PC-3 (cell line): ENCODE data around the gene NOL11. TPM values are rescaled to one million over a fixed set of nuclear protein-coding genes. Genes with fewer than 3 reads are reported as not detected.

ENCODE experiments used
- ATAC-seq: fragments of 200-7000 bp; cut with Tn5 transposase; 2 replicates; pipeline ENCODE4 v1.9.1; 2020; ENCODE audit warnings: mild to moderate bottlenecking, moderate library complexity
- BruUV-seq: library from RNA; stranded (reverse); fragments of 400-500 nt; replicated peaks from 2 replicates; lab custom pipeline; 2021; lab: Mats Ljungman, UMichigan
- CTCF ChIA-PET: fragments of 300-600 bp; sonication (Branson Sonifier 250); formaldehyde crosslinking; loops from one replicate; lab custom pipeline; 2022; ENCODE audit warnings: antibody characterized with exemption; lab: Charles Lee
- POLR2A ChIA-PET: fragments of 300-600 bp; sonication (Branson Sonifier 250); formaldehyde crosslinking; loops from one replicate; lab custom pipeline; 2022; ENCODE audit warnings: antibody characterized with exemption; ENCODE audit not compliant: unreplicated experiment; lab: Charles Lee
- DNase-seq: peaks from one replicate; pipeline ENCODE4 v3.0.0-alpha.2; 2015
- H2AFZ ChIP-seq: fragments of 300-600 bp; sonication (generic); 2 replicates; pipeline ENCODE4 v1.6.0; 2016; ENCODE audit warnings: antibody characterized with exemption, low read length
- H3F3A ChIP-seq: fragments of 300-600 bp; sonication (generic); one replicate; pipeline ENCODE4 v1.6.0; 2017; ENCODE audit warnings: antibody characterized with exemption, low read length, control low read depth, mild to moderate bottlenecking; ENCODE audit not compliant: unreplicated experiment
- H3K27ac ChIP-seq: fragments of 300-600 bp; sonication (generic); 2 replicates; pipeline ENCODE4 v1.5.1; 2016; ENCODE audit warnings: mild to moderate bottlenecking, low read length
- H3K27me3 ChIP-seq: fragments of 300-600 bp; sonication (generic); 2 replicates; pipeline ENCODE4 v1.6.1; 2016; ENCODE audit warnings: low read length, mixed read lengths
- H3K36me3 ChIP-seq: fragments of 300-600 bp; sonication (generic); 2 replicates; pipeline ENCODE4 v1.6.1; 2016; ENCODE audit warnings: low read depth, mixed run types, low read length, mixed read lengths
- H3K4me1 ChIP-seq: fragments of 300-600 bp; sonication (generic); 2 replicates; pipeline ENCODE4 v1.5.1; 2016; ENCODE audit warnings: low read length; ENCODE audit not compliant: insufficient read depth
- H3K4me2 ChIP-seq: fragments of 300-600 bp; sonication (generic); 2 replicates; pipeline ENCODE4 v1.6.0; 2016; ENCODE audit warnings: low read length
- H3K4me3 ChIP-seq: fragments of 300-600 bp; sonication (generic); 2 replicates; pipeline ENCODE4 v1.5.1; 2016; ENCODE audit warnings: mild to moderate bottlenecking, low read length, mixed read lengths
- H3K79me2 ChIP-seq: fragments of 300-600 bp; sonication (generic); 2 replicates; pipeline ENCODE4 v1.6.1; 2017; ENCODE audit warnings: low read length, mixed read lengths
- H3K9ac ChIP-seq: fragments of 300-600 bp; sonication (generic); 2 replicates; pipeline ENCODE4 v1.6.0; 2016; ENCODE audit warnings: mild to moderate bottlenecking, low read length
- H3K9me2 ChIP-seq: fragments of 300-600 bp; sonication (generic); replicated peaks from 2 replicates; pipeline ENCODE4 v1.6.1; 2016; ENCODE audit warnings: mixed run types, low read length, mixed read lengths
- H3K9me3 ChIP-seq: fragments of 300-600 bp; sonication (generic); 2 replicates; pipeline ENCODE4 v1.6.1; 2016; ENCODE audit warnings: low read length, mixed read lengths
- H4K20me1 ChIP-seq: fragments of 300-600 bp; sonication (generic); 2 replicates; pipeline ENCODE4 v1.6.1; 2016; ENCODE audit warnings: low read length, mixed read lengths
- EZH2 ChIP-seq: fragments of 300-600 bp; sonication (generic); IDR thresholded peaks from one replicate; pipeline ENCODE4 v1.6.1; 2017; ENCODE audit warnings: antibody characterized with exemption, mild to moderate bottlenecking, low read length; ENCODE audit not compliant: unreplicated experiment
- EZH2phosphoT487 ChIP-seq: fragments of 300-600 bp; sonication (generic); IDR thresholded peaks from 2 replicates; pipeline ENCODE4 v1.6.1; 2018; ENCODE audit warnings: mild to moderate bottlenecking, antibody characterized with exemption, low read length, borderline replicate concordance
- intact Hi-C: fragments of 100-400 bp; cut with micrococcal nuclease; formaldehyde crosslinking; loops from 2 replicates; pipeline ENCODE4 v1.9.0; 2023
- total RNA-seq: library from RNA; depleted of rRNA; stranded (reverse); fragments of >200 nt; gene quantifications from 2 replicates; pipeline ENCODE4 v1.2.3, GENCODE V29; 2014
- TF ChIP-seq, protein P1 (sequence below): fragments of 300-600 bp; sonication (generic); conservative IDR thresholded peaks from 2 replicates; pipeline ENCODE4 v1.5.1; 2017; ENCODE audit warnings: antibody characterized with exemption, low read depth, mild to moderate bottlenecking, low read length

Gene NOL11
- total RNA-seq, 1 experiment from 2014 or later = 80.5 TPM

GRCh38 chr17:67717192-67717623 lies 528 bp upstream of the NOL11 start:
- CTCF ChIA-PET = no interaction called here
- H3K4me1 ChIP-seq = peaks cover 22% of the 10 kb centered on the region
- H3K9me2 ChIP-seq = no peaks in the 10 kb centered on the region
- no peak for ATAC-seq
- TF ChIP-seq EZH2phosphoT487 (no peak), EZH2 (no peak)
- TF ChIP-seq, protein P1, sequence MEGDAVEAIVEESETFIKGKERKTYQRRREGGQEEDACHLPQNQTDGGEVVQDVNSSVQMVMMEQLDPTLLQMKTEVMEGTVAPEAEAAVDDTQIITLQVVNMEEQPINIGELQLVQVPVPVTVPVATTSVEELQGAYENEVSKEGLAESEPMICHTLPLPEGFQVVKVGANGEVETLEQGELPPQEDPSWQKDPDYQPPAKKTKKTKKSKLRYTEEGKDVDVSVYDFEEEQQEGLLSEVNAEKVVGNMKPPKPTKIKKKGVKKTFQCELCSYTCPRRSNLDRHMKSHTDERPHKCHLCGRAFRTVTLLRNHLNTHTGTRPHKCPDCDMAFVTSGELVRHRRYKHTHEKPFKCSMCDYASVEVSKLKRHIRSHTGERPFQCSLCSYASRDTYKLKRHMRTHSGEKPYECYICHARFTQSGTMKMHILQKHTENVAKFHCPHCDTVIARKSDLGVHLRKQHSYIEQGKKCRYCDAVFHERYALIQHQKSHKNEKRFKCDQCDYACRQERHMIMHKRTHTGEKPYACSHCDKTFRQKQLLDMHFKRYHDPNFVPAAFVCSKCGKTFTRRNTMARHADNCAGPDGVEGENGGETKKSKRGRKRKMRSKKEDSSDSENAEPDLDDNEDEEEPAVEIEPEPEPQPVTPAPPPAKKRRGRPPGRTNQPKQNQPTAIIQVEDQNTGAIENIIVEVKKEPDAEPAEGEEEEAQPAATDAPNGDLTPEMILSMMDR = no peak
- H4K20me1 ChIP-seq = peaks cover 20% of the 10 kb centered on the region
- H3K4me3 ChIP-seq = peak overlapping the region; percentile 93
- H3K9me3 ChIP-seq = no peaks in the 10 kb centered on the region
- peak overlapping the region; percentile 62 for H3K27ac ChIP-seq
- no peak for DNase-seq
- peak overlapping the region; percentile 99 for H3K9ac ChIP-seq
- H3K27me3 ChIP-seq = no peaks in the 10 kb centered on the region
- intact Hi-C loops = loop anchor here (1.0 to 5.0 kb wide), 2 partner anchors 62 to 105 kb away; no protein-coding TSS in a partner anchor
- POLR2A ChIA-PET = interaction anchor here (0.6 kb wide), 1 partner anchor 18 kb away, joined by 3 read pairs; no protein-coding TSS in a partner anchor
- peak overlapping the region; percentile 69 for H2AFZ ChIP-seq
- H3K79me2 ChIP-seq = peaks cover 51% of the 10 kb centered on the region
- no peaks in the 10 kb centered on the region for H3F3A ChIP-seq
- TSS peak; percentile 97 for BruUV-seq
- peaks cover 23% of the 10 kb centered on the region for H3K36me3 ChIP-seq
- peak overlapping the region; percentile 91 for H3K4me2 ChIP-seq

- no peaks in the 10 kb centered on the region for H3K9me2 ChIP-seq
- H3K4me2 ChIP-seq = peak overlapping the region; percentile 97
- ChIA-PET POLR2A (interaction anchor here (0.5 kb wide), 1 partner anchor 100 kb away, joined by 20 read pairs; no protein-coding TSS in a partner anchor), CTCF (interaction anchor here (1.0 kb wide), 1 partner anchor 358 kb away, joined by 4 read pairs; no protein-coding TSS in a partner anchor)
- ATAC-seq (peak; percentile 55), DNase-seq (peak; percentile 64)
- intact Hi-C loops = loop anchor here (5.0 kb wide), 1 partner anchor 104 kb away; no protein-coding TSS in a partner anchor
- no peaks in the 10 kb centered on the region for H3K27me3 ChIP-seq
- BruUV-seq = no TSS peak
- peak overlapping the region; percentile 93 for H3K4me3 ChIP-seq
- peaks cover 20% of the 10 kb centered on the region for H4K20me1 ChIP-seq
- peak overlapping the region; percentile 79 for H3K27ac ChIP-seq
- H2AFZ ChIP-seq = peak overlapping the region; percentile 87
- peak overlapping the region; percentile 99 for H3K9ac ChIP-seq
- H3K4me1 ChIP-seq = peaks cover 22% of the 10 kb centered on the region
- no peaks in the 10 kb centered on the region for H3F3A ChIP-seq
- peaks cover 30% of the 10 kb centered on the region for H3K36me3 ChIP-seq
- TF ChIP-seq EZH2phosphoT487 (no peak), EZH2 (no peak)
- TF ChIP-seq, protein P1 = no peak
- H3K79me2 ChIP-seq = peaks cover 53% of the 10 kb centered on the region
- H3K9me3 ChIP-seq = no peaks in the 10 kb centered on the region
Observed at GRCh38 chr17:67718325-67718941, 697 bp downstream of the NOL11 start.

GRCh38 chr17:67725373-67725791 lies 7.6 kb downstream of the NOL11 start:
- ChIA-PET POLR2A (no interaction called here), CTCF (no interaction called here)
- Histone ChIP-seq H3K9ac (no peak overlapping the region), H3K9me3 (no peaks in the 10 kb centered on the region), H3K9me2 (no peaks in the 10 kb centered on the region), H3K36me3 (peaks cover 83% of the 10 kb centered on the region), H3K4me1 (peaks cover 3% of the 10 kb centered on the region; the same call in 1 of the 2 replicates), H2AFZ (no peak overlapping the region), H3K79me2 (peaks cover 24% of the 10 kb centered on the region; the same call in 1 of the 2 replicates), H3K27me3 (no peaks in the 10 kb centered on the region), H3K4me2 (no peak overlapping the region), H3K27ac (no peak overlapping the region), H3K4me3 (no peak overlapping the region), H4K20me1 (peaks cover 4% of the 10 kb centered on the region; the same call in 1 of the 2 replicates), H3F3A (no peaks in the 10 kb centered on the region)
- TF ChIP-seq EZH2phosphoT487 = no peak
- no peak for TF ChIP-seq EZH2
- TF ChIP-seq, protein P1 = no peak
- no peak for ATAC-seq
- DNase-seq = no peak
- no TSS peak for BruUV-seq
- intact Hi-C loops = no loop called here
